WTC11 (cell line): ENCODE measurements around the gene MAGEA6.
"Not testable (repeated sequence)": the region's sequence is repeated elsewhere in the genome, so short reads cannot be mapped to it uniquely, and the experiment has no call there.

Source experiments
- FOXJ3 ChIP-seq: sonication (generic); formaldehyde crosslinking; IDR thresholded peaks from 2 replicates; pipeline ENCODE4 v1.9.0; 2021; ENCODE audit warnings: missing genetic modification reagents, mild to moderate bottlenecking, borderline replicate concordance
- NFYB ChIP-seq: sonication (generic); formaldehyde crosslinking; conservative IDR thresholded peaks from 2 replicates; pipeline ENCODE4 v1.8.0; 2022; ENCODE audit warnings: low read depth, missing genetic modification reagents
- SP1 ChIP-seq: sonication (generic); formaldehyde crosslinking; conservative IDR thresholded peaks from 2 replicates; pipeline ENCODE4 v1.8.1; 2022; ENCODE audit warnings: missing genetic modification reagents
- TCF7 ChIP-seq: sonication (generic); formaldehyde crosslinking; IDR thresholded peaks from 2 replicates; pipeline ENCODE4 v1.8.0; 2022; ENCODE audit warnings: mild to moderate bottlenecking, low read depth, missing genetic modification reagents, moderate library complexity
- ZNF317 ChIP-seq: sonication (generic); formaldehyde crosslinking; IDR thresholded peaks from 2 replicates; pipeline ENCODE4 v1.8.1; 2023; ENCODE audit warnings: low read depth, mild to moderate bottlenecking, moderate library complexity, missing genetic modification reagents, borderline replicate concordance
- TF ChIP-seq, protein P1 (sequence below): fragments of 200-600 bp; IDR thresholded peaks from 2 replicates; pipeline ENCODE4 v1.8.0; 2022; ENCODE audit warnings: antibody characterized with exemption
- TF ChIP-seq, protein P2 (sequence below): sonication (generic); formaldehyde crosslinking; IDR thresholded peaks from 2 replicates; pipeline ENCODE4 v1.8.0; 2022; ENCODE audit warnings: mild to moderate bottlenecking, missing genetic modification reagents
- TF ChIP-seq, protein P3 (sequence below): sonication (generic); formaldehyde crosslinking; conservative IDR thresholded peaks from 2 replicates; pipeline ENCODE4 v1.8.1; 2022; ENCODE audit warnings: mild to moderate bottlenecking, missing genetic modification reagents
- TF ChIP-seq, protein P4 (sequence below): sonication (generic); formaldehyde crosslinking; IDR thresholded peaks from 2 replicates; pipeline ENCODE4 v1.8.1; 2023; ENCODE audit warnings: mild to moderate bottlenecking, missing genetic modification reagents, moderate library complexity
- TF ChIP-seq, protein P5 (sequence below): sonication (generic); formaldehyde crosslinking; IDR thresholded peaks from 2 replicates; pipeline ENCODE4 v1.8.1; 2023; ENCODE audit warnings: mild to moderate bottlenecking, missing genetic modification reagents
- TF ChIP-seq, protein P6 (sequence below): sonication (generic); formaldehyde crosslinking; IDR thresholded peaks from 2 replicates; pipeline ENCODE4 v1.8.0; 2023; ENCODE audit warnings: missing genetic modification reagents
- TF ChIP-seq, protein P7 (sequence below): sonication (generic); formaldehyde crosslinking; IDR thresholded peaks from 2 replicates; pipeline ENCODE4 v1.8.1; 2023; ENCODE audit warnings: mild to moderate bottlenecking, moderate library complexity, missing genetic modification reagents

DNA sequence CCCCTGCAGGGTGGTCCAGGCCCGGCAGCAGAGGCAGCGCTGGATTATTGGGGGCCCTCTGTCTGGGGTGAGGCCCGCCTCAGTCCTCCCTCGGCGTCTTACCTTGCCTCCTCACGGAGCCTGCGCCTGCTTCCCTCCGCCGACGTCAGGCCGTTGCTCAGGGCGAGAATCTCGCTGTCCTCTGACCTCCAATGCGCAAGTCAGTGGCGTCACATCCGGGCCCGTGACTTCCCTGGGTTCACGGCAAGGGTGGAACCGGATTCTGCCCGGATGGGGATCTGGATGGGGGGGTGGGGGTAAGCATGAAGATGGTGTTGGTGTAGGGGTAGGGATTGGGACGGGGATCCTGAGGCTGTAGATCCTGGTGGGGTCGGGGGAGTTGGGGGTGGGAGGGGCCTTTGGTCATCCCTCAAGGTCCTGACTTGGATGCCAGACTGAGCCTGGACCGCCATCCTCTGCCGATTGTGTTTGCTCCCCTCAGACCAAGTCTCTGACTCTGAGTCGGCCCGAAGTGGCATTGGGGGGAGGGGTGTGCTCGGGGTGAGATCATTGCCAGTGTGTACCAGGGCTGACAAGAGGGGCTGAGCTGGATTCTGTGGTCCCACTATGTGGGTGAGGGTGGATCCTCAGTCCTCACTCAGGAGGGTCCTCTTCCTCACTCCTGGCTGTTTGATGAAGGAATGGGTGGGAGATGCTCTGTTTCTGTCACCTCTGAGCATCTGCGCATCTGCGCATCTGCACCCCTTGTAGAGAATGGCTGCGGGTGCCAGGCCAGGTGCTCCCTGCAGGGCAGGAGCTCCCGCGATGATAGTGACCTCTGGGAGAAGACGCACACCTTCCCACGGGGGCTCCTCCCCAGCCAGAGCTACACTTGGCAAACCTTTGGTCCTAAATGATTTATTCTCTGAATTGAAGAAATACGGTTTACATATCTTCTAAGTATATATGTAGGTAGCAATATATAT, 15.5 kb downstream of the MAGEA6 start, which contains the start of gene MAGEA2:
- TF ChIP-seq, protein P1, sequence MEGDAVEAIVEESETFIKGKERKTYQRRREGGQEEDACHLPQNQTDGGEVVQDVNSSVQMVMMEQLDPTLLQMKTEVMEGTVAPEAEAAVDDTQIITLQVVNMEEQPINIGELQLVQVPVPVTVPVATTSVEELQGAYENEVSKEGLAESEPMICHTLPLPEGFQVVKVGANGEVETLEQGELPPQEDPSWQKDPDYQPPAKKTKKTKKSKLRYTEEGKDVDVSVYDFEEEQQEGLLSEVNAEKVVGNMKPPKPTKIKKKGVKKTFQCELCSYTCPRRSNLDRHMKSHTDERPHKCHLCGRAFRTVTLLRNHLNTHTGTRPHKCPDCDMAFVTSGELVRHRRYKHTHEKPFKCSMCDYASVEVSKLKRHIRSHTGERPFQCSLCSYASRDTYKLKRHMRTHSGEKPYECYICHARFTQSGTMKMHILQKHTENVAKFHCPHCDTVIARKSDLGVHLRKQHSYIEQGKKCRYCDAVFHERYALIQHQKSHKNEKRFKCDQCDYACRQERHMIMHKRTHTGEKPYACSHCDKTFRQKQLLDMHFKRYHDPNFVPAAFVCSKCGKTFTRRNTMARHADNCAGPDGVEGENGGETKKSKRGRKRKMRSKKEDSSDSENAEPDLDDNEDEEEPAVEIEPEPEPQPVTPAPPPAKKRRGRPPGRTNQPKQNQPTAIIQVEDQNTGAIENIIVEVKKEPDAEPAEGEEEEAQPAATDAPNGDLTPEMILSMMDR: not testable (repeated sequence)
- TF ChIP-seq, protein P2, sequence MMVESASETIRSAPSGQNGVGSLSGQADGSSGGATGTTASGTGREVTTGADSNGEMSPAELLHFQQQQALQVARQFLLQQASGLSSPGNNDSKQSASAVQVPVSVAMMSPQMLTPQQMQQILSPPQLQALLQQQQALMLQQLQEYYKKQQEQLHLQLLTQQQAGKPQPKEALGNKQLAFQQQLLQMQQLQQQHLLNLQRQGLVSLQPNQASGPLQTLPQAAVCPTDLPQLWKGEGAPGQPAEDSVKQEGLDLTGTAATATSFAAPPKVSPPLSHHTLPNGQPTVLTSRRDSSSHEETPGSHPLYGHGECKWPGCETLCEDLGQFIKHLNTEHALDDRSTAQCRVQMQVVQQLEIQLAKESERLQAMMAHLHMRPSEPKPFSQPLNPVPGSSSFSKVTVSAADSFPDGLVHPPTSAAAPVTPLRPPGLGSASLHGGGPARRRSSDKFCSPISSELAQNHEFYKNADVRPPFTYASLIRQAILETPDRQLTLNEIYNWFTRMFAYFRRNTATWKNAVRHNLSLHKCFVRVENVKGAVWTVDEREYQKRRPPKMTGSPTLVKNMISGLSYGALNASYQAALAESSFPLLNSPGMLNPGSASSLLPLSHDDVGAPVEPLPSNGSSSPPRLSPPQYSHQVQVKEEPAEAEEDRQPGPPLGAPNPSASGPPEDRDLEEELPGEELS: not testable (repeated sequence)
- TF ChIP-seq FOXJ3, TCF7, NFYB, ZNF317, SP1 (CRISPR knock-in tag): not testable (repeated sequence)
- TF ChIP-seq, protein P3, sequence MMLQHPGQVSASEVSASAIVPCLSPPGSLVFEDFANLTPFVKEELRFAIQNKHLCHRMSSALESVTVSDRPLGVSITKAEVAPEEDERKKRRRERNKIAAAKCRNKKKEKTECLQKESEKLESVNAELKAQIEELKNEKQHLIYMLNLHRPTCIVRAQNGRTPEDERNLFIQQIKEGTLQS: not testable (repeated sequence)
- TF ChIP-seq, protein P4, sequence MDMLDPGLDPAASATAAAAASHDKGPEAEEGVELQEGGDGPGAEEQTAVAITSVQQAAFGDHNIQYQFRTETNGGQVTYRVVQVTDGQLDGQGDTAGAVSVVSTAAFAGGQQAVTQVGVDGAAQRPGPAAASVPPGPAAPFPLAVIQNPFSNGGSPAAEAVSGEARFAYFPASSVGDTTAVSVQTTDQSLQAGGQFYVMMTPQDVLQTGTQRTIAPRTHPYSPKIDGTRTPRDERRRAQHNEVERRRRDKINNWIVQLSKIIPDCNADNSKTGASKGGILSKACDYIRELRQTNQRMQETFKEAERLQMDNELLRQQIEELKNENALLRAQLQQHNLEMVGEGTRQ (CRISPR knock-in tag): not testable (repeated sequence)
- TF ChIP-seq, protein P5, sequence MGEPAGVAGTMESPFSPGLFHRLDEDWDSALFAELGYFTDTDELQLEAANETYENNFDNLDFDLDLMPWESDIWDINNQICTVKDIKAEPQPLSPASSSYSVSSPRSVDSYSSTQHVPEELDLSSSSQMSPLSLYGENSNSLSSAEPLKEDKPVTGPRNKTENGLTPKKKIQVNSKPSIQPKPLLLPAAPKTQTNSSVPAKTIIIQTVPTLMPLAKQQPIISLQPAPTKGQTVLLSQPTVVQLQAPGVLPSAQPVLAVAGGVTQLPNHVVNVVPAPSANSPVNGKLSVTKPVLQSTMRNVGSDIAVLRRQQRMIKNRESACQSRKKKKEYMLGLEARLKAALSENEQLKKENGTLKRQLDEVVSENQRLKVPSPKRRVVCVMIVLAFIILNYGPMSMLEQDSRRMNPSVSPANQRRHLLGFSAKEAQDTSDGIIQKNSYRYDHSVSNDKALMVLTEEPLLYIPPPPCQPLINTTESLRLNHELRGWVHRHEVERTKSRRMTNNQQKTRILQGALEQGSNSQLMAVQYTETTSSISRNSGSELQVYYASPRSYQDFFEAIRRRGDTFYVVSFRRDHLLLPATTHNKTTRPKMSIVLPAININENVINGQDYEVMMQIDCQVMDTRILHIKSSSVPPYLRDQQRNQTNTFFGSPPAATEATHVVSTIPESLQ (CRISPR knock-in tag): not testable (repeated sequence)
- TF ChIP-seq, protein P6, sequence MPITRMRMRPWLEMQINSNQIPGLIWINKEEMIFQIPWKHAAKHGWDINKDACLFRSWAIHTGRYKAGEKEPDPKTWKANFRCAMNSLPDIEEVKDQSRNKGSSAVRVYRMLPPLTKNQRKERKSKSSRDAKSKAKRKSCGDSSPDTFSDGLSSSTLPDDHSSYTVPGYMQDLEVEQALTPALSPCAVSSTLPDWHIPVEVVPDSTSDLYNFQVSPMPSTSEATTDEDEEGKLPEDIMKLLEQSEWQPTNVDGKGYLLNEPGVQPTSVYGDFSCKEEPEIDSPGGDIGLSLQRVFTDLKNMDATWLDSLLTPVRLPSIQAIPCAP: not testable (repeated sequence)
- TF ChIP-seq, protein P7, sequence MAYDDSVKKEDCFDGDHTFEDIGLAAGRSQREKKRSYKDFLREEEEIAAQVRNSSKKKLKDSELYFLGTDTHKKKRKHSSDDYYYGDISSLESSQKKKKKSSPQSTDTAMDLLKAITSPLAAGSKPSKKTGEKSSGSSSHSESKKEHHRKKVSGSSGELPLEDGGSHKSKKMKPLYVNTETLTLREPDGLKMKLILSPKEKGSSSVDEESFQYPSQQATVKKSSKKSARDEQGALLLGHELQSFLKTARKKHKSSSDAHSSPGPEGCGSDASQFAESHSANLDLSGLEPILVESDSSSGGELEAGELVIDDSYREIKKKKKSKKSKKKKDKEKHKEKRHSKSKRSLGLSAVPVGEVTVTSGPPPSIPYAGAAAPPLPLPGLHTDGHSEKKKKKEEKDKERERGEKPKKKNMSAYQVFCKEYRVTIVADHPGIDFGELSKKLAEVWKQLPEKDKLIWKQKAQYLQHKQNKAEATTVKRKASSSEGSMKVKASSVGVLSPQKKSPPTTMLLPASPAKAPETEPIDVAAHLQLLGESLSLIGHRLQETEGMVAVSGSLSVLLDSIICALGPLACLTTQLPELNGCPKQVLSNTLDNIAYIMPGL (CRISPR knock-in tag): not testable (repeated sequence)
